HG03442 (cell line): ENCODE results near the gene PRODH.
"Not testable (repeated sequence)": the region's sequence is repeated elsewhere in the genome, so short reads cannot be mapped to it uniquely, and the experiment has no call there.

Experiments used
- ATAC-seq: cut with Tn5 transposase; IDR thresholded peaks from one replicate; pipeline ENCODE4 v1.9.1; 2021; ENCODE audit warnings: mild to moderate bottlenecking, moderate library complexity; ENCODE audit not compliant: unreplicated experiment

PRODH gene

DNA sequence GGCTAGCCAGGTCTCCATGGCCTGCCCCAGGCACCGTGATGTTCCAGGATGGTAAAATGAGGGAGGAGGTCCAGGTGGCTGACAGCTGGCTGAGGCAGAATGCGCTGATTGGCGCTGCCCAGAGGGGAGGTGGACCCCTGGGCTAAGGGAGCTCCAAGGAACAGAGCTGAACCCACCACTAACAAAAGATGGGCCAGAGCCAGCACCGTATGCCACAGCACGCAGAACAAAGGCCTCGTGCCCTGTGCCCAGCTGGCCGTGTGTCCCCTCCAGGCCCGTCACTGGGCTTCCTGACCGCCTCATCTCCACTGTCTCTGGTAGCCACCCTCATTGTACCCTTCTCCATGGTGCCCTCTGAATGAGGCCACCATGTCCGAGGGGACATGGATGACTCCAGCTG lies 19.6 kb upstream of the PRODH start:
- ATAC-seq, result no peak

DNA sequence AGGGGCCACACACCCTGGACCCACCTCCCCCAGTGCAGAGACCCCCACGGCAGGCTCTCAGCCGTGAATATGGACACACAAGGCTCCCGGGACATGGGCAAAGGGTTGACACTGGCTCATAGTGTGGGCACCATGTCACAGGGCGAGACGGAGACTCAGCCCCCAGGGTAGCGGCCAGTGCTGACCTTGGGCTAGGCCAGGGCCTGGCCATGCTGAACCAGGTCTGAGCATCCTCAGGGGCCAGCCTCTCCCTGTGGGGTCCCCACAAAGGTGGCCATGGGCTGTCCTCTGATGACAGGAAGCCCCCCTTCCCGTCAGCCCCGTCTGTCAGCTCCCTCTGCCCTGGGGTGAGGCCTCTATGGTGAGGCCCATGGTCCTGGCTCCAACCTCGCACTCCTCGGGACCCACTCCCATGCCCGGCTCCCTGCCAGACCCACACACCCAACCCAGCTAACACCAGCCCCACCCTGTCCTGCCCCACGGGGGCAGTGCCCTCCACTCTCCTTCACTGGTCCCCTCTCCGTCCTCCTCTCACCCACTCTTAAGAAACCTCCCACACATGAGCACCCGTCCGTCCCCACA lies 19.0 kb upstream of the PRODH start:
- ATAC-seq, result no peak

DNA sequence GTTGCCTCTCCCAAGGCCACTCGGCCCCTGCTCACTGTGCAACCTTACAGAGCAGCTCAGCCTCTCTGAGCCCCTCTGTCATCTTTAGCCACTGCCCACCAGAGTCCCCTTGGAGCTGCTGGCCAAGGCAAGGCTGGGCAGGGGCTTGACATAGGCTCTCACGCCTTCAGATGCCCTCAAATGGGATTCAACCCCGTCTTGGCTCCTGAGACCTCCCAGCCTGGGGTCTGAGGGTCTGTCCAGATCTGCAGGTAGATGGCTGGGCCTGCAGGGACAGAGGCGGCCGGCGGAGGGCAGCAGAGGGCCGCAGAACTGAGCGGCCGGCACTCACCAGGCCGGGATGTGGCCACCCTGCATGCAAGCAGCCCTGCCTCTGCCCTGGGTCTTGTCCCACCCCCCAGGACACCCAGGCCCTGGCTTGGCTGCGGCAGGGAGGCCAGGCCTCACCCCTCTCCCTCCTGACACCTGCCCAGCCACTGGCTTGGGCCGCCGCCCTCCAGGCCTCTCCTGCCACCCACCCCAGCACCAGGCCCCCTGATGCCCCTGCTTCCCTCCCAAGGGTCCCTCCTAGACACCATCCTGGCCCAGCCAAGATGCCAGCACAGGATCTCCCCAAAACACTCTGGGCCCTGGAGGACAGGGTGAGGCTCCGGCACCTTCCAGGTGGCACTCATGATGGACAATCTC lies 18.4 kb upstream of the PRODH start:
- not testable (repeated sequence) for ATAC-seq

DNA sequence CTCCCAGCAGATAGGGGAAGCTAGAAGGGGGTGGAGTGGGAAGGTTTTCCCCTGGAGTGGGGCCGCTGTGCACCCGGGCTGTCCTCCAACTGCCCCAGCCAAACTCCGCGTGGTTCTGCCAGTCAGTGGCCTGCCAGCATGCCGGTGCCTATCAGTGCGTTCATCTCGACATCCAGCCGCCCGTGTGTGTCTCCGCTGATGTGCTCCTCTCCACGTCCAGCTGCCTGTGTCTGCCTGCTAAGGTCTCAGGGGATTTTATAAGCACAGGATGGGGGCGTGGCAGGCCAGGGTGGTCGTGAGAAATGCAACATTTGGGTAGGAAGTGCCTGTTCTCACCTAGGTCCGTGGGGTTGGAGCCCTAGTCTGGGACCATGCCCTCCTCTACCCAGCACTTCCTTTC lies 17.0 kb upstream of the PRODH start:
- ATAC-seq, result not testable (repeated sequence)

DNA sequence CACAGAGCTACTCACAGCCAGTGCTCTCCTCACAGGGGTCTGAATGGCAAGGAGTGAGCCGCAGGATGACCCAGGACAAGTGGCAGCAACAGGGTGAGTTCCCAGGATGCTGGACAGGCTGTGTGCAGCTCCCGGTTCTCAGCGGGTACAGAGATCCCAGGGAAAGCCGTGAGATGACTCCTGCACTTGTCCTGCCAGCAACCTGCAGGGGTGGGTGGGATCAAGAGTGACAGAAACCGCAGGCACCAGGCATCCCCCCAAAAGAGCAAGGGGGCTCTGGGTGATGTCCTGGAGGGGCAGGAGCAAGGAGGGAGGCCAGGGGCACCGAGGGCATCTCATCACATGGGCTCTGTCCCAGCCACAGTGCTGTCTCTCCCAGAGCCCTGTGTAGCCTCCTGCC lies 15.9 kb upstream of the PRODH start:
- no peak for ATAC-seq

DNA sequence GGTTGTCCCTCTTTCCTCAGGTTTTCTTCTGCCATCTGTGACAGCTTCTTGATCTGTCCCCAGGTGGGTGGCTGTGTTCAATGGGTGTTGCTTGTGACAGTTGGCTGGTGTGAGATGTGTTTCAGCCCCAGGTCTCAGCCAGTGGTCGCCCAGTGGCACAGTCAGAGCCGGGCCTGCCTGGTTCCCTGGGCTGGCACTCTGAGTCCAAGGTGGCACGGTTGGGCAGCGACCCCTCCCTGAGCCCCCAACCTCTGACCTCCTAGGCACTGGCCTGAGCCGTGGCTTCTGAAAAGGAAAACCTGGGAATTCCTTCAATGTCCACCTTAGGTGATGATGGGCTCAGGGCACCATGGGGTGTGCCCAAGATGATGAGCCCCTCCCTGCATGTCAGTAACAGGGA lies 14.0 kb upstream of the PRODH start:
- no peak for ATAC-seq

DNA sequence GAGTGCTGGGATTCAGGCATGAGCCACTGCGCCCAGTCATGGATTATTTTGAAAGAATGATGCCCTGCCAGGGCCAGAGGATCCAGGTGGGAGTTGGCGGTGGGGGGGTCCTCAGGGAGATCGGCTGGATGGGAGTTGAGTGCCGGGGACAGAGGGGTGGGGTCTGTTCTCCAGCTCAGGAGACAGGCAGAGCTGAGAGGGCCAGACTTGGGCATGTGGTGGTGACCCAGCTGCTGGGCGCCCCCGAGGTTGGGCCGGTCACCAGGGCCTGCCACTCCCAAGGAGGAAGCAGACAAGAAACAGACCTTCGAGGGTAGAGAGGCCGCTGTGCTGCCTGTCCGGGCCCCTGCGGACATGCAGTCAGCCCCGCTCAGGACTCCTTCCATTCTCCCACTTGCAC lies 11.8 kb upstream of the PRODH start:
- ATAC-seq, result no peak

DNA sequence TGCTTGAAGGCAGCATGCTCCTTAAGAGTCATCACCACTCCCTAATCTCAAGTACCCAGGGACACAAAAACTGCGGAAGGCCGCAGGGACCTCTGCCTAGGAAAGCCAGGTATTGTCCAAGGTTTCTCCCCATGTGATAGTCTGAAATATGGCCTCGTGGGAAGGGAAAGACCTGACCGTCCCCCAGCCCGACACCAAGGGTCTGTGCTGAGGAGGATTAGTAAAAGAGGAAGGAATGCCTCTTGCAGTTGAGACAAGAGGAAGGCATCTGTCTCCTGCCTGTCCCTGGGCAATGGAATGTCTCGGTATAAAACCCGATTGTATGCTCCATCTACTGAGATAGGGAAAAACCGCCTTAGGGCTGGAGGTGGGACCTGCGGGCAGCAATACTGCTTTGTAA lies 11.0 kb upstream of the PRODH start:
- ATAC-seq, result not testable (repeated sequence)

DNA sequence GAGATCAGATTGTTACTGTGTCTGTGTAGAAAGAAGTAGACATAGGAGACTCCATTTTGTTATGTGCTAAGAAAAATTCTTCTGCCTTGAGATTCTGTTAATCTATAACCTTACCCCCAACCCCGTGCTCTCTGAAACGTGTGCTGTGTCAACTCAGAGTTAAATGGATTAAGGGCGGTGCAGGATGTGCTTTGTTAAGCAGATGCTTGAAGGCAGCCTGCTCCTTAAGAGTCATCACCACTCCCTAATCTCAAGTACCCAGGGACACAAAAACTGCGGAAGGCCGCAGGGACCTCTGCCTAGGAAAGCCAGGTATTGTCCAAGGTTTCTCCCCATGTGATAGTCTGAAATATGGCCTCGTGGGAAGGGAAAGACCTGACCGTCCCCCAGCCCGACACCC lies 2.6 kb upstream of the PRODH start:
- not testable (repeated sequence) for ATAC-seq

DNA sequence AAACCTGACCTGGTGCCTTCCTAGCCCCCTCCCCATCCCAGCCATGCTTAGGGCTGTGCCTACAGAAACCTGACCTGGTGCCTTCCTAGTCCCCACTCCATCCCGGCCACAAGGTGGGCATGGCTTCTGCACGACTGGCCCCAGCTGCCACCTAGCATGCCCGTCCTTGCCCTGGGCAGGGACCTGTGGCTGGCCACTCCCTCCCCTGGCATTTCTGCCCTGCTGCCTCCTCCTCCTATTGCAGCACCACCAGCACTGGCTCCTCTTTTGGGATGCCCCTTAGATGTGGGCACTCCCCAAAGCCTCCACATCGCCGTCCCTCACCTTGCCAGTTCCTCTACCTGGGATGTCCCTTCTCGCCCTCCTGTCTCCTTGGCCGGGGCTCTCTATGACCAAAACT lies 1.4 kb downstream of the PRODH start:
- ATAC-seq, result not testable (repeated sequence)

DNA sequence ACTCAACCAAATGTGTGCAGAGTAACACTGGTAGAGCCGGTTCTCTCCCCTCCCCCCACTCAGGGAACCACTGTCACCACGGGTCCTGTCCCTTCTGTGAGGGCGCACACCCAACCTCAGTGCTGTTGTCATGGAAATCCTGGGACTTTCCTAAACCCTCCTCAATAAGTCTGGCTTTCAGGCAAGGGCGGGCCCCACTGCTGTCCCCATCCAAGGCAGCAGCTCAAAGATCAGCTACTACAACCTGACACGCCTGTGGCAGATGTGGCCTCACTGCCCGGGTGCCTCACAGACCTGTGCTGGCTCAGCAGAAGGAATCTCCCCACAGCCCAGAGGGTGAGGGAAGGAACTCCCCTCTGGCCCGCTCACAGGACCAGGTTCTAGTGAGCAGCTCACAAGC lies 2.2 kb downstream of the PRODH start:
- no peak for ATAC-seq

DNA sequence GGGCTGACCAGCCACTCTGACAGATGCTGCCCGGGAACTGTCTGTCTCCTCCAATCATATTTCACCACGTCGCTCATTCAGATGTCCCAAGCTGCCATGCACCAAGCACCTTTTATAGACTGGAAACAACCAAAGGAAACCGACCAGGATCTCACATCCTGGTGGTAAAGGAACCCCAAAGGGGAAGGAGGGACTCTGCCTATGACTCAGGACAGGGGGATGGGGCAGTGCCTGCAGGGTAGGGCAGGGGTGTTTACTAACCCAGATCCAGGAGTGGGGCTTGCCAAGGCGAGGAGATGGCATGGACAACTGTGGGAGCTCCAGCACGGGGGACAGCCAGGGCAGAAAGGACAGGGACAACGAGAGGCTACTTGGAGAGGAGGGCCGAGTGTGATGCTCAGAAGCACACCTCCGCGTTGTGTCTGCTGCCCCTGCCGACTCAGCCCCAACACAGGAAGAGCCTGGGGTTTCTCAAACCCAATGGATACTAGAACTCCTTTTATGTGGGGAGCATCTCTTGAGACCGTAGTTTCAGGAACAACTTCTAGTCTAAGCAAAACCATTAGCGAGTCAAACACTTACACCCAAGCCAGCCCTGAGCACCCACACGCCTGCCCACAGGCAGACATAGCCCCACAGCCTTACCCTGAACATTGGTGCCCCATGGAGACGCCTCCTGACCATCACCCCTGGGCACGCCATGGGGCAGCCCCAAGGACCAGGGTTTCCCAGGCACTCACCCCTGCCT lies 4.0 kb downstream of the PRODH start:
- ATAC-seq, result no peak

DNA sequence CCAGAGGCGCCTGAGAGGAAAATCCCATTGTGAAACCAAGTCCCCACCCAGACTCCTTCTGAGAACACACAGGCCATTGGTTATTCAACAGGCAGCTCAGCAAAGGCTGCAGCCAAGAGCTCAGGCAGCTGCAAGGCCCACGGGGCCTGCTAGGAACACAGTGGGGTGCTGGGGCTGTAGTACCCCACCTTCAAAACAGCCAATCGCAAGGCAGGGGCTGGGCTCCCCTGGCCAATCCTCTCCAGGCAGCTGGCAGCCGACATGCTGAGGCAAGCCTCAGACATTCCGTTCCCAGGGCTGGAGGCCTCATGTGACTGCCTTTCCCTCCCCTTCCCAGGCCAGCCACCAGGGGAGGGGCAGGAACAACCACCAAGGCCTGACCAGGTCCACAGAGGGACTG lies 6.6 kb downstream of the PRODH start:
- no peak for ATAC-seq

DNA sequence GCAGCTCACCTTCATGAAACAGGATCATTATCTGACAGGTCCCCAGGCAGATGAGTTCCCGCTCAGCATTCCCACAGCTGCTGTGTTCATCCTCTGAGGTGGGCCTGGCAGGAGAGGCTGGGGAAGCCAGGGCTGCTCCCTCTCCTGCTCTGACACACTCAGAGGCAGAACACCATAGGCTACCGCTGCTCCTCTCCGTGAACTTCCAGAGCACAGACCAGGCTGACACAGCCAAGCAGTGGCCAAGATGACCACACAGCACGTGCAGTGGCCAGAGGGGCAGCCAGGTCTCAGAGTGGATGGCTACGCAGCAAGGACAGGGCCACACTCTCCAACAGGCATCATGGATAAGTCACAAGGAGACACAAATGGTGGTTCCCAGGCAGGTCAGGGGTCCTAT lies 8.5 kb downstream of the PRODH start:
- ATAC-seq, result no peak

DNA sequence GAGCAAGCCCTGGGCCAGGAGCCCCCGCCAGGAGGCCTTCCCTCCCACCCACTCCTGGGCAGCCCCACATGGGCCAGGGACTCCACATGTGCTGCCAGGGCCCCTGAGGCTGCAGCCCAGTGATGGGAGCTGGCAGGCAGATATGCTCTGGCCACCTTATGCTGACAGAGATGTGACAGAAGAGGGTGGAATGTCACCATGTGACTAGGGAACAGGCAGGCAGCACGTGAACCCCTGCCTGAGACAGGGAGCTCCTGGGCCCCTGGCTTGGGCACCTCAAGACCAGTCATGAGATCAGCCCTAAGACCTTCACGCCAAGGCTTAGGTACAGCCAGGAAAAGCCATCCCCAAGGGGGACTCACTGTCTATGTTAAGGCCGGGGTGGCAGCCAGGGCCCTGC lies 9.1 kb downstream of the PRODH start:
- no peak for ATAC-seq

DNA sequence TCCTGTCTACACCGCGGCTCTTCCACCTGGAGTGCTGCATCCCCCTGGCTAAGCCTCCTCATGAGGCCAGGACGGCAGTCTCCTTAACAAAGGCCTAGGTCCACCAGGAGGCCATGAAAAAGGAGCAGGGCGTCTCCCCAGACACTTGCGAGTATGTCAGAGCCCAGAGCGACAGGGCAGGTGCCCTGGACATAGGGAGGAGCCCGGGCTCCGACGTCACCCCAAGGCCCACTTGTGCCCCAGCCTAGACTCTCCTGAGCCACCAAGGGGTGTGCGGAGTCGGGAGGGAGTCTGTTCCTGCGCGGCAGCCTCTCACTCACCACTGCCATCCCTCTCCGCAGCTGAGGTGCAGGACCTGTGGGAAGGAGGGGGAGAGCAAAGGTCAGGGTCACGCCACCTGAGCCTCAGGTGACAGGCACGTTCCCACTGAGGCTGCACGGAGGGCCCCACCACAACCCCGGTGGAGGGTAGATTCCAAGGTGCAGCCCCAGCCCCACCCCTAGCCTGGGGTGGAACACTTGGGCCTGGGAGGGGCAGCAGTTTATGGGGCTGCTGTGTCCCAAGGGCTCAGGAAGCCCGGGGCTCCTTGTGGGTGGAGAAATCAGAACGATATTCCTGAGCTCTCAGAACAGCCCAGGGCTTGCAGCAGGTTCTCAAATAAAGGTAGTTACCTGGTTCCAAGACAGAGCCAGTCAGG lies 10.6 kb downstream of the PRODH start:
- ATAC-seq, result no peak

DNA sequence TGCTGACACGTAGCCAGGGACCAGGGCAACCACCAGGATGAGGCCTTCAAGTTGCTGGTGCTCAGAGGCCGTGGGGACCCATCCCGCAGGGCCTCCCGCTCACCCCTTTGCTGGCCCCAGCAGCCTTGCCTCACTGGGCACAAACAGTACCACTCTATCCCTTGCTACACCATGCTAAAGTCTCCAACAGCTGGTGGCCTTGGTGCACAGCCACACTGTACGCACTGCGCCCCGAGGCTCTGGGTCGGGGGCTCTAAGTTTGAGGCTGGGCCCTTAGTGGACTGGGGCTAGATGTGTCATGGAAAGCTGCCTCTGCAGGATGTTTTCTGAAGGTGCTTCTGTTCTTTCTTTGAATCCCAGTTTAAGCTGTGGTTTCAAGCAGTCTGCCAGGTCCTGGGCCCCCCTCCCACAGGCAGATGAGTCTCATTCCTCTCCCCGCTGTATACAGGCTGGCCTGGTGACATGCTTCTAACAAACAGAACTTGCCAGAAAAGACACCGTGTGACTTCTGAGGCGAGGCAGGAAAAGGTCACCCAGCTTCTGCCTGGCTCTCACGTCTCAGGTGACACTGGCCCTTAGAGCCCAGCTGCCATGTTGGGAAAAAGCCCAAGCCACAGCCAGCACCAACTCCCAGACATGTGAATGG lies 15.7 kb downstream of the PRODH start:
- ATAC-seq, result not testable (repeated sequence)

DNA sequence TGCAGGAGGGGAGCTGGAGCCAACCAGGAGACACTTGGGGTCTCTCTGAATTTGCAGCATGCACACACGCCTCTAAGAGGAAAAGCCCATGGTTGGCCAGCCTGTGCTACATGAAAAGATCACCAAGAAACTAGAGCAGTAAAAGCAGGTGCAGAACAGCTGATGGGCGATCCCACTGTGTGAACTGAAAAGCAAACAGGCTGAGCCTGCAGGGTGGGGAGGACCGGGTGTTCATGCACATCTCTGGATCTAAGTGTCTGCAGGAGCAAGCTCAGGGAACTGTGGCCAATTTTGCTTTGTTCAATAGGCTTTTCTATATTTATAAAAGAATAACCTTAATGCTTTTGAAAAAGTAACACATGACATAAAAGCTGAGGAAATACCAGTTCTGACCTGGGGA lies 18.3 kb downstream of the PRODH start:
- ATAC-seq, result not testable (repeated sequence)

DNA sequence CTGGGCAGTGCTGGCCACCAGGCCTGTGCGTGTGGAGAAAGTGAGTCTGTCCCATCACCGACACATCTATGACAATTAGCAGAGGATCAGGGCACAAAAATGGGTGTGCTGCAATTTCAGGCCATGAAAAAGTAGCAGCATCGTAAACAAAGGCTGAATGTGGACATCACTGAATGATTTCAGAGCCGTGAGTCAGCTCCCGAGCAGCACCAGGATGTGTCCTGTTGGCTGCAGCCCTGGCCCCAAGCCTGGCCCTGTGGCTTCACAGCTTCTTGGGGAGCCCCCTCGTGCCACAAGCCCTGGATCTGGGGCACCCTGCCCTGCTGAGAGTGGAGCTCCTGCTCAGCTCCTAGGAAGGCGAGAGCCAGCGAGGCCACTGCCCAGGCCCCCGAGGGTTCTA lies 20.5 kb downstream of the PRODH start:
- not testable (repeated sequence) for ATAC-seq

DNA sequence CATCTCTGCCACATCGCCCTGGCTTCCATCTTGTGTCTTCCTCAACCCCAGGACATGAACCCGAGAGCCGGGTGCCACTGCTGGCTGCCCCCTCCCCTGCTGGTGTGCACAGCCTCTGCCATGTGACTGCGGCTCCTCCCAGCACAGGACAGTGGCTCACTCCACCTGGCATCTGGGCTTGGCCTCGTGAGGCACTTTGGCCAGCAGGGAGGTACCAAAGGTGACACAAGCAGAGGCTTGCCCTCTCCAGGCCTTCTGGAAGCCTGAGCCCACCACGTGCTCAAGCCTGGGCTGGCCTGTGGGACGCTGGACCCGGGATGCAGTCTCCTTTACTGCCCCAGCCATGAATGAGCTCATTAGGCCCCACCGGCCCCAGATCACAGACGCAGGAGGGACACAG lies 21.5 kb downstream of the PRODH start:
- not testable (repeated sequence) for ATAC-seq

DNA sequence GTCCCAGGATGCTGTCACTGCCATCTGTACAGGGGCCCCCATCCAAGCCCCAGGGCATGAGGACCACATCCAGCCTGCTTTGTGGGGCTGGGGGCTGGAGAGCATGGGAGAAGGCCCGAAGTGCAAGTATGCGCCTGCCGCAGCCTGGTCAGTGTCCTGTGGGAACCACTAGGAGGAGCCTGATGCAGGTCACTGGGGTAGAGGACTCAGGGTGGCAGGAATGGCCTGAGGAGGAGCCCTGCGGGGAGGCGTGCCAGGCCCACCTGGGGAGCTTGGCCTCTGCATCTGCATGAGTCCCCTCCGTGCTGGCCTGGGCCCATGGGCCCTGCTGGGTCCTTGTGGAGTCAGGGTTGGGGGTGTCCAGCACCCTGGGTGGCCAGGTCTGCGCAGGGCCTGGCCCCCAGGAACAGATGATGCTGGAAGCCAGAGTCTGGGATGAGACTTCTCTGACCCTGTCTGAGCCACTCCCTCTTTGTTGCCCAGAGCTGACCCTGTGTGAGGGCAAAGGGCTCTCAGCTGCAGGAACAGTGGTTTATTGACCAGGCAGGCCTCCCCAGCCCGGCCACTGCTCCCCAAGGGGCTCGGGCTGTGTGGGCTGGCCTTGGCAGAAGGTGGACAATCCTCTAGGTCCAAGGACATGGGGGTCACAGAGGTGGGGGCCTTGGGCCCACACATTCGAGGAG lies 23.7 kb downstream of the PRODH start:
- not testable (repeated sequence) for ATAC-seq
